Smooth muscle cell (in vitro differentiated cells): Measurements from ENCODE around the gene TTC1. TPM values are rescaled to one million over a fixed set of nuclear protein-coding genes. Genes with fewer than 3 reads are reported as not detected.

Experiments used
- DNase-seq: peaks from one replicate; lab custom pipeline; 2025; ENCODE audit not compliant: unreplicated experiment; lab: John Stamatoyannopoulos, UW
- H2AFZ ChIP-seq: fragments of 200-600 bp; sonication (generic); 2 replicates; pipeline ENCODE4 v1.6.0; 2016; ENCODE audit warnings: antibody characterized with exemption, low read depth, mild to moderate bottlenecking
- H3F3A ChIP-seq: fragments of 200-600 bp; sonication (generic); 2 replicates; pipeline ENCODE4 v1.6.0; 2017; ENCODE audit warnings: antibody characterized with exemption, low read depth
- H3K27ac ChIP-seq: fragments of 200-600 bp; sonication (generic); 2 replicates; pipeline ENCODE4 v1.5.1; 2016; ENCODE audit warnings: low read depth, mild to moderate bottlenecking
- H3K27me3 ChIP-seq: fragments of 200-600 bp; sonication (generic); 2 replicates; pipeline ENCODE4 v1.6.1; 2016; ENCODE audit warnings: low read depth, mild to moderate bottlenecking
- H3K36me3 ChIP-seq: fragments of 200-600 bp; sonication (generic); 2 replicates; pipeline ENCODE4 v1.5.1; 2016; ENCODE audit warnings: low read depth
- H3K4me1 ChIP-seq: fragments of 200-600 bp; sonication (generic); 2 replicates; pipeline ENCODE4 v1.5.1; 2016; ENCODE audit warnings: low read depth
- H3K4me2 ChIP-seq: fragments of 200-600 bp; sonication (generic); 2 replicates; pipeline ENCODE4 v1.6.0; 2016; ENCODE audit warnings: mild to moderate bottlenecking
- H3K4me3 ChIP-seq: fragments of 200-600 bp; sonication (generic); 2 replicates; pipeline ENCODE4 v1.5.1; 2016; ENCODE audit warnings: mild to moderate bottlenecking
- H3K79me2 ChIP-seq: fragments of 200-600 bp; sonication (generic); 2 replicates; pipeline ENCODE4 v1.6.0; 2016; ENCODE audit warnings: low read depth, mild to moderate bottlenecking
- H3K9ac ChIP-seq: fragments of 200-600 bp; sonication (generic); 2 replicates; pipeline ENCODE4 v1.6.0; 2016; ENCODE audit warnings: low read depth
- H3K9me3 ChIP-seq: fragments of 200-600 bp; sonication (generic); replicated peaks from 2 replicates; pipeline ENCODE4 v1.5.1; 2016; ENCODE audit warnings: low read depth
- H4K20me1 ChIP-seq: fragments of 200-600 bp; sonication (generic); 2 replicates; pipeline ENCODE4 v1.6.0; 2016; ENCODE audit warnings: low read depth
- WGBS: methylation state at CpG from one replicate; pipeline ENCODE4 v1.1.7; 2016; ENCODE audit warnings: low lambda C conversion rate; 5-methylcytosine and 5-hydroxymethylcytosine counted together
- polyA plus RNA-seq: library from polyadenylated mRNA; unstranded; fragments of >200 nt; fragmentation: Nextera tagmentation; extraction: Ambion mirVana; gene quantifications from 2 replicates; pipeline ENCODE4 v1.2.1, GENCODE V29; 2016
- total RNA-seq: library from RNA; depleted of rRNA; stranded (reverse); fragments of >200 nt; gene quantifications from 2 replicates; pipeline ENCODE4 v1.2.3, GENCODE V29; 2014
- TF ChIP-seq, protein P1 (sequence below): fragments of 200-600 bp; sonication (generic); IDR thresholded peaks from 2 replicates; pipeline ENCODE4 v1.5.1; 2017; ENCODE audit warnings: borderline replicate concordance, mild to moderate bottlenecking, antibody characterized with exemption; ENCODE audit not compliant: insufficient read depth, poor library complexity, severe bottlenecking

Gene TTC1
- total and polyA plus RNA-seq, 2 experiments from 2014 or later, result 31.5 to 50.7 TPM

DNA sequence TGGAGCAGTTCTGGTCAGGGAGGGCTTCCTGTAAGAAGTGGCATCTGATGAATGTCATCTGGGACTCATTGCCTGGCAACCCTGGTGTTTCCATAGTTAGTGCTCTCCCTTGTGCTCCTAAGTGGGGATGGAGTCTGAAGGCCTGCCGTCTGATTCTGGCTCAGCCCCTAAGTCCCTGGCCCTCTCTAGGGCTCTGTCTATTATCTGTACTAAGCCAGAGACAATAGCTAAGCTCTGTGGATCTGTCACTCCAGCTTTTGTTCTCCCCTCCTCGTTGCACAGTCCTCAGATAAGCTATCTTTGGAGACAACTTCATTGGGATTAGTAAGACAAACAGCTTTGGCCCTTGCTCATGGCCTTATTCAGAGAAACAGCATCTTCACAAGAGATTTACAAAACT, 30.6 kb upstream of the TTC1 start:
- no peaks in the 10 kb centered on the region for H4K20me1 ChIP-seq
- no peak overlapping the region for H3K4me2 ChIP-seq
- no peak overlapping the region for H3K27ac ChIP-seq
- no peaks in the 10 kb centered on the region for H3K9me3 ChIP-seq
- peaks cover 12% of the 10 kb centered on the region for H3F3A ChIP-seq
- TF ChIP-seq, protein P1, sequence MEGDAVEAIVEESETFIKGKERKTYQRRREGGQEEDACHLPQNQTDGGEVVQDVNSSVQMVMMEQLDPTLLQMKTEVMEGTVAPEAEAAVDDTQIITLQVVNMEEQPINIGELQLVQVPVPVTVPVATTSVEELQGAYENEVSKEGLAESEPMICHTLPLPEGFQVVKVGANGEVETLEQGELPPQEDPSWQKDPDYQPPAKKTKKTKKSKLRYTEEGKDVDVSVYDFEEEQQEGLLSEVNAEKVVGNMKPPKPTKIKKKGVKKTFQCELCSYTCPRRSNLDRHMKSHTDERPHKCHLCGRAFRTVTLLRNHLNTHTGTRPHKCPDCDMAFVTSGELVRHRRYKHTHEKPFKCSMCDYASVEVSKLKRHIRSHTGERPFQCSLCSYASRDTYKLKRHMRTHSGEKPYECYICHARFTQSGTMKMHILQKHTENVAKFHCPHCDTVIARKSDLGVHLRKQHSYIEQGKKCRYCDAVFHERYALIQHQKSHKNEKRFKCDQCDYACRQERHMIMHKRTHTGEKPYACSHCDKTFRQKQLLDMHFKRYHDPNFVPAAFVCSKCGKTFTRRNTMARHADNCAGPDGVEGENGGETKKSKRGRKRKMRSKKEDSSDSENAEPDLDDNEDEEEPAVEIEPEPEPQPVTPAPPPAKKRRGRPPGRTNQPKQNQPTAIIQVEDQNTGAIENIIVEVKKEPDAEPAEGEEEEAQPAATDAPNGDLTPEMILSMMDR, result no peak
- no peak overlapping the region for H3K9ac ChIP-seq
- H3K4me1 ChIP-seq, result no peaks in the 10 kb centered on the region
- no peak for DNase-seq
- H3K27me3 ChIP-seq, result peaks cover 41% of the 10 kb centered on the region
- WGBS, result 10% methylated on average over 2 of the region's 2 CpGs
- H3K4me3 ChIP-seq, result no peak overlapping the region
- no peak overlapping the region for H2AFZ ChIP-seq
- no peaks in the 10 kb centered on the region for H3K79me2 ChIP-seq
- no peaks in the 10 kb centered on the region for H3K36me3 ChIP-seq

DNA sequence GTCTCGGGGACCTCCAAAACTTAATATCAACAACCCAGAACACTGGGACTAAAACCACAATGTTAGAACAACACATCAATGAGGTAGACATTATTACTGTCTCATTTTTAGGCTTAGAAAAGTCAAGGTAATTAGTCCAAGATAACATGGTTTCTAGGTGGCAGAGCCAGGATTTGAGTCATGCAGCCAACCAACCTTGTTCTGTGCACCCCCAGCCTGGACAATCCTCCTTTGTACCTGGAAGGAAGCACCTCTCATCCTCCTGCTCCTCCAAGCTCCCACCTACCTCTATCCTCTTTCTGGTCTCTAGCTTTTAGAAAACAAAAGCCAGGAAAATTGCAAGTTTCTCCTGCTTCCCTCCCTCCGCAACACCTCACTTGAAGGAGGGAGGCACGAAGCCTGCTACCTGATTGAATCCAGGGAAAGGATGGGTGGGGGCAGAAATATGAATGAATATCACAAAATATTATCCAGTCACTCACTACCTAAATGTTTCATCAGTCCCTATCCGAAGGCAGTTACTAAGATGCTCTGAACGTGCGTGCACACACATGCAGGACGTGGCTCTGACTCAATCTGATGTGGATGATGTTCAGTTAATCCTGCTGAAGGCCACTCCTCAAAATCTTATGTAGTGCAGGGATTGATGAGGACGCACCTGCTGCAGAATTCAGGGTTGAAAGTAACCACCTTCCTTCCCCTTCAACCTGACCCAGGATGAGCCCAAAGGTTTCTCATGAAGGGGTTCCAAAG, 26.3 kb upstream of the TTC1 start:
- H3K9me3 ChIP-seq, result no peaks in the 10 kb centered on the region
- no peaks in the 10 kb centered on the region for H3K79me2 ChIP-seq
- WGBS, result 88% methylated on average over 8 of the region's 8 CpGs
- no peak overlapping the region for H2AFZ ChIP-seq
- H3K27ac ChIP-seq, result peak overlapping the region; percentile 36
- H3K36me3 ChIP-seq, result no peaks in the 10 kb centered on the region
- H4K20me1 ChIP-seq, result no peaks in the 10 kb centered on the region
- H3K9ac ChIP-seq, result no peak overlapping the region
- H3F3A ChIP-seq, result peaks cover 8% of the 10 kb centered on the region
- H3K4me2 ChIP-seq, result no peak overlapping the region
- TF ChIP-seq, protein P1, result no peak
- H3K27me3 ChIP-seq, result peaks cover 66% of the 10 kb centered on the region
- no peaks in the 10 kb centered on the region for H3K4me1 ChIP-seq
- no peak for DNase-seq
- H3K4me3 ChIP-seq, result no peak overlapping the region

DNA sequence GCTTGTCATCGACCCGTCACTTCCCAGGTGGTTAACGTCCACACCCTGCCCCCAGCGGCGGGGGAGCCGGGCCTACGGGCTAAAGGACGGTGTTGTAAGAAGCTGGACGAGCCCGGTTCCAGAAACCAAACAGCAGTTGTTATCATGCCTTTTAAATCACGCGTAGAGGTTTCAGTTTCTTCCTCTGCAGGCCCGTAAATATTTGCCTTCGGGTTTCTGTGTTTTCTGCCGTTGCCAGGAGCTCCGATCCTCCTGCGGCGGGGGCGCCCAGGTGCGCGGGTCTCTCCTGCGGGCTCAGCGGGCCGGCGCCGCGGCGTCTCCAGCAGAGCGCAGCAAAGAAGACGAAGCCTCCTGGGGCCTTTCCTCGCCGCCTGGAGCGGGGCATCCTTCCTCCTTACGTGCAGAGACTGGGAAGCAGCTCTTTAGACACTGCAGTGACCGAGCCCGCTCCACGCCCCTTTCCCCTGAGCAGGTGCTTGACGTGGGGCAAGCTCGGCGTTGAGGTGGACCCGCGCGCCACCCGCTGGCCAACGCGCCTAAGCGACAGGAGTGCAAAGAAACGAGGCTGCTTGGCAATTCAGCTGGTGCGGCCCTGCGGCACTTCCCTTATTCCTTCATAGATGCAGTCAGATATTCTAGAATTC, 21.8 kb upstream of the TTC1 start:
- H3K27ac ChIP-seq, result no peak overlapping the region
- no peaks in the 10 kb centered on the region for H3K4me1 ChIP-seq
- H3F3A ChIP-seq, result peaks cover 2% of the 10 kb centered on the region
- peaks cover 58% of the 10 kb centered on the region for H3K27me3 ChIP-seq
- H2AFZ ChIP-seq, result no peak overlapping the region
- no peaks in the 10 kb centered on the region for H3K36me3 ChIP-seq
- H3K9ac ChIP-seq, result no peak overlapping the region
- TF ChIP-seq, protein P1, result peak; percentile 58
- H4K20me1 ChIP-seq, result no peaks in the 10 kb centered on the region
- H3K9me3 ChIP-seq, result no peaks in the 10 kb centered on the region
- H3K4me3 ChIP-seq, result peak overlapping the region; percentile 52
- WGBS, result 5% methylated on average over 50 of the region's 50 CpGs
- DNase-seq, result peak; percentile 9
- no peaks in the 10 kb centered on the region for H3K79me2 ChIP-seq
- peak overlapping the region; percentile 85 for H3K4me2 ChIP-seq
